Measurements from ENCODE around the gene MZF1. TPM values are rescaled to one million over a fixed set of nuclear protein-coding genes. Genes with fewer than 3 reads are reported as not detected.
A peak's percentile ranks its signal among the peaks of the same experiment; 100 is the strongest.

Gene MZF1
- total and polyA plus RNA-seq, 10 of the 15 experiments (the other 5 are each of a cell fraction or from before 2014, with no cell fraction given) = 0.38 to 14.7 (median 7.2) TPM

- TF ChIP-seq ATF3 (IDR thresholded peaks at IDR 0.05; ENCODE audit: borderline replicate concordance, extremely low read depth, low read depth, low read length) (peak; percentile 60; the same call in 1 of the 2 replicates), HDAC6 (IDR thresholded peaks at IDR 0.05; ENCODE audit: unreplicated experiment) (no peak), ZBED1 (IDR thresholded peaks at IDR 0.05; ENCODE audit: borderline replicate concordance) (no peak), POLR2AphosphoS2 (IDR thresholded peaks at IDR 0.05; ENCODE audit: low read depth, low read length) (peak; percentile 76), ATF7 (IDR thresholded peaks at IDR 0.05; ENCODE audit: low read depth) (peak; percentile 78), PAX8 (IDR thresholded peaks at IDR 0.05) (no peak), SMAD5 (IDR thresholded peaks at IDR 0.05; ENCODE audit: low read depth) (0 out of 2 replicates have a peak, but pooled peaks have one; percentile 36), STAT1 (conservative IDR thresholded peaks at IDR 0.05) (peak; percentile 65; the same call in 1 of the 2 replicates), EZH2 (IDR thresholded peaks at IDR 0.05; ENCODE audit: borderline replicate concordance, control insufficient read depth, low read depth, low read length) (no peak), NBN (IDR thresholded peaks at IDR 0.05) (peak; percentile 90), CEBPB (IDR thresholded peaks at IDR 0.05; ENCODE audit: borderline replicate concordance in 1 of 2, low read depth in 2 of 2, low read length in 2 of 2) (no peak), IKZF1 (conservative IDR thresholded peaks at IDR 0.05) (peak; percentile 96), NFXL1 (IDR thresholded peaks at IDR 0.05; ENCODE audit: borderline replicate concordance) (no peak), ZBTB4 (CRISPR knock-in tag; IDR thresholded peaks at IDR 0.05) (no peak), ETV6 (conservative IDR thresholded peaks at IDR 0.05 in 1 of 2, IDR thresholded peaks at IDR 0.05 in 1 of 2; ENCODE audit: borderline replicate concordance in 1 of 2, low read depth in 1 of 2) (peak in 1 of 2 experiments; percentile 73; a peak in 1 of 4 replicates), BRCA1 (IDR thresholded peaks at IDR 0.05; ENCODE audit: low read depth, low read length) (no peak), SIN3A (IDR thresholded peaks at IDR 0.05; ENCODE audit: low read depth, low read length) (no peak; the same call in 1 of the 2 replicates), HCFC1 (IDR thresholded peaks at IDR 0.05; ENCODE audit: low read length) (peak; percentile 64), ZNF24 (IDR thresholded peaks at IDR 0.05) (no peak), EED (IDR thresholded peaks at IDR 0.05; ENCODE audit: low read depth) (no peak), SREBF2 (IDR thresholded peaks at IDR 0.05; ENCODE audit: low read length) (no peak), NKRF (conservative IDR thresholded peaks at IDR 0.05) (no peak; the same call in 1 of the 2 replicates), PML (IDR thresholded peaks at IDR 0.05; ENCODE audit: low read length) (no peak), NR2C2 (IDR thresholded peaks at IDR 0.05; ENCODE audit: borderline replicate concordance, control insufficient read depth, insufficient read length, low read depth) (no peak), WRNIP1 (IDR thresholded peaks at IDR 0.05; ENCODE audit: borderline replicate concordance, low read depth, low read length) (no peak), SMC3 (IDR thresholded peaks at IDR 0.05; ENCODE audit: borderline replicate concordance, low read length) (no peak)
These were observed at the start of gene MZF1 (continued) for GRCh38 chr19:58572818-58573657.
